Right atrium auricular region (tissue), 2 donors: ENCODE measurements around the gene PPP1CB. TPM values are rescaled to one million over a fixed set of nuclear protein-coding genes. Genes with fewer than 3 reads are reported as not detected.

Experiments
- DNase-seq: peaks from one replicate; pipeline ENCODE4 v3.0.0-alpha.2; 2019; ENCODE audit warnings: low spot score
- H3K27ac ChIP-seq, 2 donors: fragments of 200-600 bp; sonication (generic); 1 replicate in 1 of 2; 2 replicates in 1 of 2; pipeline ENCODE4 v1.5.1; 2016 to 2019
- H3K27me3 ChIP-seq, 2 donors: fragments of 200-600 bp; sonication (generic); one replicate each; pipeline versions ENCODE4 v1.5.1 to v1.6.0; 2017 to 2019
- H3K36me3 ChIP-seq: fragments of 200-600 bp; sonication (generic); one replicate; pipeline ENCODE4 v1.5.1; 2016
- H3K4me1 ChIP-seq, 2 donors: fragments of 200-600 bp; sonication (generic); one replicate each; pipeline versions ENCODE4 v1.5.1 to v1.6.0; 2017 to 2019
- H3K4me3 ChIP-seq, 2 donors: fragments of 200-600 bp; sonication (generic); 1 replicate in 1 of 2; 2 replicates in 1 of 2; pipeline ENCODE4 v1.5.1; 2017 to 2019; ENCODE audit warnings: mild to moderate bottlenecking in 1 of 2, moderate library complexity in 1 of 2
- H3K9me3 ChIP-seq, 2 donors: fragments of 200-600 bp; sonication (generic); one replicate each; pipeline ENCODE4 v1.5.1; 2019
- CTCF ChIP-seq, 2 donors: fragments of 200-600 bp; sonication (generic); IDR thresholded peaks; one replicate each; pipeline ENCODE4 v1.5.1; 2019; ENCODE audit warnings: antibody characterized with exemption in 2 of 2
- total RNA-seq, 2 donors: library from RNA; depleted of rRNA; stranded (reverse); fragments of >200 nt; gene quantifications; one replicate each; pipeline ENCODE4 v1.1.0, GENCODE V29; 2016

Gene PPP1CB
- total RNA-seq, 2 donors from 2014 or later, result 185 to 213 TPM

GRCh38 chr2:28717339-28717758 lies 34.3 kb upstream of the PPP1CB start:
- no peak overlapping the region for H3K4me3 ChIP-seq
- no peak for TF ChIP-seq CTCF (IDR thresholded peaks at IDR 0.05)

GRCh38 chr2:28720345-28720744 lies 31.3 kb upstream of the PPP1CB start:
- TF ChIP-seq CTCF (IDR thresholded peaks at IDR 0.05), result no peak
- Histone ChIP-seq H3K27ac (no peak overlapping the region), H3K4me3 (no peak overlapping the region), H3K4me1 (peaks cover 0 to 15% of the 10 kb centered on the region in 2 donors), H3K9me3 (no peaks in the 10 kb centered on the region), H3K36me3 (no peaks in the 10 kb centered on the region), H3K27me3 (no peaks in the 10 kb centered on the region)
- DNase-seq, result no peak

More at GRCh38 chr2:28717339-28717758, 34.3 kb upstream of the PPP1CB start:
- peak; percentile 86 for DNase-seq
- H3K36me3 ChIP-seq, result no peaks in the 10 kb centered on the region
- H3K27me3 ChIP-seq, result no peaks in the 10 kb centered on the region
- peaks cover 0 to 15% of the 10 kb centered on the region in 2 donors for H3K4me1 ChIP-seq
- no peaks in the 10 kb centered on the region for H3K9me3 ChIP-seq
- H3K27ac ChIP-seq, result peak overlapping the region; percentile 72 to 74

GRCh38 chr2:28721601-28722191 lies 29.9 kb upstream of the PPP1CB start:
- H3K4me3 ChIP-seq, result no peak overlapping the region
- no peaks in the 10 kb centered on the region for H3K9me3 ChIP-seq
- H3K27me3 ChIP-seq, result no peaks in the 10 kb centered on the region
- H3K36me3 ChIP-seq, result no peaks in the 10 kb centered on the region
- no peak for DNase-seq
- TF ChIP-seq CTCF (IDR thresholded peaks at IDR 0.05), result no peak
- no peak overlapping the region for H3K27ac ChIP-seq
- peaks cover 0 to 4% of the 10 kb centered on the region in 2 donors for H3K4me1 ChIP-seq

GRCh38 chr2:28725021-28725711 lies 26.5 kb upstream of the PPP1CB start:
- DNase-seq, result no peak
- no peak for TF ChIP-seq CTCF (IDR thresholded peaks at IDR 0.05)
- Histone ChIP-seq H3K9me3 (no peaks in the 10 kb centered on the region), H3K27ac (no peak overlapping the region), H3K4me3 (no peak overlapping the region), H3K36me3 (no peaks in the 10 kb centered on the region), H3K4me1 (no peaks in the 10 kb centered on the region), H3K27me3 (no peaks in the 10 kb centered on the region)

GRCh38 chr2:28726177-28726576 lies 25.5 kb upstream of the PPP1CB start:
- Histone ChIP-seq H3K4me1 (no peaks in the 10 kb centered on the region), H3K9me3 (no peaks in the 10 kb centered on the region)

More at GRCh38 chr2:28726177-28726576, 25.5 kb upstream of the PPP1CB start:
- H3K36me3 ChIP-seq, result no peaks in the 10 kb centered on the region
- H3K27me3 ChIP-seq, result no peaks in the 10 kb centered on the region
- H3K27ac ChIP-seq, result no peak overlapping the region
- DNase-seq, result no peak
- no peak overlapping the region for H3K4me3 ChIP-seq
- TF ChIP-seq CTCF (IDR thresholded peaks at IDR 0.05), result no peak
